ENCODE results near the gene PSMB11. TPM values are rescaled to one million over a fixed set of nuclear protein-coding genes. Genes with fewer than 3 reads are reported as not detected.

PSMB11 gene
- total RNA-seq, 1 experiment from 2014 or later: not detected

DNA sequence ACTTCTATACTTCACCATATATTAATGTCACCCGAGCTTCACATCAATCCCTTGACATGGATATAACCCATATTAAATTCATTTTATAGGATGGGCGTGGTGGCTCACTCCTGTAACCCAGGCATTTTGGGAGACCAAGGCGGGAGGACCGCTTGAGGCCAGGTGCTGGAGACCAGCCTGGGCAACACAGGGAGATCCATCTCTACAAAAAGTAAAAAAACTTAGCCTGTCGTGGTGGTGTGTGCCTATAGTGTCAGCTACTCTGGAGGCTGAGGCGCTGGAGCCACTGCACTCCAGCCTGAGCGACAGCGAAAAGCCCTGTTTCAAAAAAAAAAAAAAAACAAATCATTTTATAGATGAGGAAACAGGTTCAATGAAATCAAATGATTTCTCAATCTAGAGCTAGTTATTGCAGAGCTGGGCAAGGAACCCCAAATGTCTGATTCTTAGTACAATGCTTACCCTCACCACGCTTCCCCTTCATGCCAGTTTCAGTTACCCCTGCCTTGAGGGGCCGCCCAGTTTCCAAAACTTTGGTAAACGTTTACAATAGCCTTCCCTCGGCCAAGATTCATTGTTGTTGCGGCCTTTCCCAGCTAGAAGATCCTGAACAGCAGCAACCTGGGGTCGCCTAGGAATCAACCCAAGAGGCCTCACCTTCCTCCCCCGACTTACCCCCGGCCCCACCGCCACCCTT, 8.1 kb upstream of the PSMB11 start:
- no peak for DNase-seq (ENCODE audit: low read depth)
- in situ Hi-C loops (cut with HindIII; ENCODE audit: low pct_unique_long_range_greater_than_20kb, low sequenced_read_pairs): no loop called here

DNA sequence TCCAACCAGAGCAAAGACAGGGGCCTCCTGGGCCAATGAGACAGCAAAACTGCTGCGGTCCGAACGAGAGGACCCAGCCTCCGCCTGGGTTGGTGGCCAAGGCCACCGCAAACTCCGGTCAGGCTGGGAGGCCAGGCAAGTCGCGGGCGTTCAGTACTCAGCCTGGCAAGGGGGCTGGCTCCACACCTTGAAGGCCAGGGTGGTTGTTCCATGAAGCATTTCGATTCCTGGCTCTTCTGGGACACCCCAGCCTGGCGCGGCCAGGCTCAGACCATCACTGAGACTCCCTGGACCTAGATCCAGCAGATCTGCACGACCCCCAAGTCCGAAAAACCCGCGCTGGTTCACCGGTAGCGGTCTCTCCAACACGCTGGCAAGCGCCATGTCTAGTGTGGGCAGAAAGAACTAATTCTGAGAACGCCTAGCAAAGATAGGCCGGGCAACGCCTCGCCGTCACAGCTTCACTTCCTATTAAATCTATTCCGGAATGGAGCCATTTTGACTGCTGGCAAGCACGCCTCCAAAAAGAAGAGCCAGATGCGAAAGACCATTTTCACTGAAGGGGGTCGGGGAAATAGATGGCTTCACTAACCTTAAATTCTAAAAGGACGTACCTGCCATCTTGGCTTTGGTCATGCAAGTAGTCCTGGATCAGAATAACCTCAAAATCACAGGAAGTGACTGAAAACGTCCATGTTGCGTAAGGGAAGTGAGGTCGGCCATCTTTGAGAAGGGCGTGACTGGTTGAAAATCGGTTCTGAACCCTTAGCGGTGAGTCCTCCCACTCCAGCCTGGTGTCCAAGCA, 7.3 kb upstream of the PSMB11 start, which contains the start of gene PSMB5:
PSMB5 (minus strand) TSS at position 403 of the 805 bp plus-strand sequence; CDS start at position 384, 19 bp downstream.
- DNase-seq (ENCODE audit: low read depth): peak; percentile 92
- in situ Hi-C loops (cut with HindIII; ENCODE audit: low pct_unique_long_range_greater_than_20kb, low sequenced_read_pairs): no loop called here

- no peak for DNase-seq (ENCODE audit: low read depth)
- in situ Hi-C loops (cut with HindIII; ENCODE audit: low pct_unique_long_range_greater_than_20kb, low sequenced_read_pairs): no loop called here
Observed at GRCh38 chr14:23035303-23036144, 6.5 kb upstream of the PSMB11 start.

- in situ Hi-C loops (cut with HindIII; ENCODE audit: low pct_unique_long_range_greater_than_20kb, low sequenced_read_pairs): no loop called here
- DNase-seq (ENCODE audit: low read depth): no peak
Observed at GRCh38 chr14:23040100-23040499, 1.9 kb upstream of the PSMB11 start.

GRCh38 chr14:23041729-23042128, 283 bp upstream of the PSMB11 start:
- DNase-seq (ENCODE audit: low read depth): no peak
- in situ Hi-C loops (cut with HindIII; ENCODE audit: low pct_unique_long_range_greater_than_20kb, low sequenced_read_pairs): no loop called here

DNA sequence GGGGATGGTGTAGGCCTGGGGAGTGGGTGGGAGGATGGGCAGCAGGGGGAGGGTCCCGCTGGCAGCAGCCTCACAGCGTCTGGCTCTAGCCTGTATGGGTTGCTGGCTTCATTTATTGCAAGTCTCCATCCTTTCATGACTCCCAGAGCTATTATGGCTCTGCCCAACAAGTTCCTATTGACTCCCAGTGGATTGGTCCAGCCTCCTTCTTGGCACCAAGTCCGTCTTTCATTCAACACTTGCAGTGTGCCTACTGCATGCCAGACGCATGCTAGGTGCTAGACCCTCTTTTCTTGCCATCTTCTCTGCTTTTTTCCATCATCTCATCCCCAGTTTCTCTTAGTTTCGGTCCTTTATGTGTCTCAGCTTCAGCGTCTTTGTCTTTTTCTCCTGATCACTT, 1.1 kb downstream of the PSMB11 start:
- in situ Hi-C loops (cut with HindIII; ENCODE audit: low pct_unique_long_range_greater_than_20kb, low sequenced_read_pairs): no loop called here
- no peak for DNase-seq (ENCODE audit: low read depth)

DNA sequence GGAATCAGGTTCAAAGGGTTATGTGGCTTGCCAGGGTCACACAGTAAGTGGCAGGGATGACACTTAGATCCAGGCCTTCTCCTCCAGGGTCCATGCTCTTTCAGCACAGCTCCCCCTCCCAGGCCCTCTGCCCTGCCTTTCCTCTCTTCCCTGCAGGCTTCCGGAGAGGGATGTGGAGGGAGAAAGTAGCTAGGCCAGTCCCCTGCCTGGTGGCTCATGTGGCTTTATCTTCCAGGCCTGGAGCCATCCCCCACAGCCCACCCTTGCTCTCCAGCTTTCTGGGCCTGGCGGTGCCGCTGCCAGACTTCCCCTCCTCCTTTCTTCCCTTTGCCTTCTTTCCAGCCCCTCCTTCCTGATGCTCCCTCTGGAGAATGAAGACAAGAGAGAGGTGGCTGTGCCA, 1.7 kb downstream of the PSMB11 start:
- no peak for DNase-seq (ENCODE audit: low read depth)
- in situ Hi-C loops (cut with HindIII; ENCODE audit: low pct_unique_long_range_greater_than_20kb, low sequenced_read_pairs): no loop called here

- in situ Hi-C loops (cut with HindIII; ENCODE audit: low pct_unique_long_range_greater_than_20kb, low sequenced_read_pairs): no loop called here
- DNase-seq (ENCODE audit: low read depth): no peak
Observed at GRCh38 chr14:23044840-23045239, 2.8 kb downstream of the PSMB11 start.

- in situ Hi-C loops (cut with HindIII; ENCODE audit: low pct_unique_long_range_greater_than_20kb, low sequenced_read_pairs): no loop called here
Observed at GRCh38 chr14:23045419-23046357, 3.7 kb downstream of the PSMB11 start.

GRCh38 chr14:23047034-23047634, 5.1 kb downstream of the PSMB11 start:
- in situ Hi-C loops (cut with HindIII; ENCODE audit: low pct_unique_long_range_greater_than_20kb, low sequenced_read_pairs): no loop called here
- no peak for DNase-seq (ENCODE audit: low read depth)

More at GRCh38 chr14:23045419-23046357, 3.7 kb downstream of the PSMB11 start:
- no peak for DNase-seq (ENCODE audit: low read depth)

- no peak for DNase-seq (ENCODE audit: low read depth)
- in situ Hi-C loops (cut with HindIII; ENCODE audit: low pct_unique_long_range_greater_than_20kb, low sequenced_read_pairs): no loop called here
Observed at GRCh38 chr14:23047751-23048693, 6.0 kb downstream of the PSMB11 start.

DNA sequence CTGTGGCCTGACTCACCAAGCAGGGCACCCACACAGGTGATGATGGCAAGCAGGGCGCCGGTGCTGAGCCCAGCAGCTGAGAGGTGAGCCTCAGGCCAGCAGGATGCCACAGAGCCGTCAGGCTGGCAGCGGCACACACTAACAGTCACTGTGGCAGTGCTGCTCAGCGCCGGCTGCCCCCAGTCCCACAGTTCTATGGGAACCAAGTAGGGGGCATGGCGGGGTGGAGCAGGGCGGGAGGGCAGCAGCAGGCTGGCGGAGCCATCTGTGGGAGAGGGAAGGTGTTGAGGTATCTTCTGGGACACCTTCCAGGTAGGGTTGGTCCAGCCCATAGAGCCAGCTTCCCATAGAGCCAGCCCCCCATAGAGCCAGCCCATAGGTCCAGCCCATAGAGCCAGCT, 7.0 kb downstream of the PSMB11 start:
- DNase-seq (ENCODE audit: low read depth): no peak
- in situ Hi-C loops (cut with HindIII; ENCODE audit: low pct_unique_long_range_greater_than_20kb, low sequenced_read_pairs): no loop called here

DNA sequence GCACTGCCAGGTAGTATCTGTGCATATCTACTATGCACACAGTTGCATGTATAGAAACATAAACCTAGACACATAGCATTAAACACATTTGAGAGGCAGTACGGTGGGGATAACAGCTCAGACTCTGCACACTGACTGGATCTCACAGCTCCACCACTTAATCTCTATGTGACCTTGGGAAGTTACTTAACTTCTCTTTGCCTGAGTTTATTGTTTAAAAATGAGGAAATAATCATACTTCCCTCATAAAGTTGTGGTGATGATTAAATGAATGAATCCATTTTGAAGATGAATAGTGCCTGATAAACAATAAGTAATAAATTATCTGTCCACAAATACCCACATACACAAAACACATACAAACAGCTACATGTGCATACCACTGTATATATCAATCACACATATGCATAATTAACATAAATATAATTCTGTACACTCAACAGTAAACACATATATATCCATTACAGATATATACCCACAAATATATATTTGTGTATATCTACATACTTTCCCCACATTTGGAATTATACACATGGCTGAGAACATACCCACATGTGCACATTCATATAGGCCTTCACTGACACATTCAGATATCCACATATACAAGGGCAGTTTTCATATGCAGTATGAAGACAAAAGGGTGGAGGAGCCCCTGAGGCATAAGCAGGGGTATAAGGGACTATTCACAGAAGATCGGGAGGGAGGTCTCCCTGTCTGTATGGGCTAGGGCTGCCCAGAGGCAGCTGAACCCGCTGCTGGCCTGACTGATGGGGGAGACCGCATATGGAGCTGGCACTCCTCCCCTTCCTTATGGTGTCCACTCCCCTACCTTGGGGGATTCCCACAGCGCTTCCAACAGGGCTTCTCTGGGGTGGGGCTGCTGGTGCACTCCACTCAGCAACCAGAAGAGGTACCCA, 9.4 kb downstream of the PSMB11 start:
- in situ Hi-C loops (cut with HindIII; ENCODE audit: low pct_unique_long_range_greater_than_20kb, low sequenced_read_pairs): no loop called here
- DNase-seq (ENCODE audit: low read depth): no peak

DNA sequence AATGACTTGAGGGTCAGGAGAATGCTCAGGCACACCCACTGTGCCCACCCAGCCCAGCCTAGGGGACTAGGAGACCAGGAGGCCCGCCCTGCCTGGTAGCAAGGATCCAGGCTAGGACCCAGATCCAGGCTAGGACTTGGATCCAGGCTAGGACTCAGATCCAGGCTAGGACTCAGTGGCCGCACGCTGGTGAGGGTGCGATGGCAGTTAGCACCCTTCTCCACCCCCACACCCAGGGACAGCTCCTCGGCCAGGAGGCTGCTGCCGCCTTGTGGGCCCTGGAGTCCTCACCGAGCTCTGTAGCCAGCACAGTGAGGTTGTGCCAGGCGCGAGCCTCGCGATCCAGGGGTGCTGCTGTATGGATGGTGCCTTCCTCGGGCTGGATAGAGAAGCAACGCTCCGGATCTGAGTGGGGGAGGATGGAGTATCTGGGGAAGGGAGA, 10.2 kb downstream of the PSMB11 start:
- in situ Hi-C loops (cut with HindIII; ENCODE audit: low pct_unique_long_range_greater_than_20kb, low sequenced_read_pairs): no loop called here
- DNase-seq (ENCODE audit: low read depth): no peak

GRCh38 chr14:23052671-23053070, 10.7 kb downstream of the PSMB11 start:
- DNase-seq (ENCODE audit: low read depth): no peak
- in situ Hi-C loops (cut with HindIII; ENCODE audit: low pct_unique_long_range_greater_than_20kb, low sequenced_read_pairs): no loop called here

All from Caki2 (cell line).